Osteocyte (in vitro differentiated cells): ENCODE results near the gene PPP2R2D. TPM values are rescaled to one million over a fixed set of nuclear protein-coding genes. Genes with fewer than 3 reads are reported as not detected.

Source experiments
- DNase-seq: peaks from one replicate; pipeline ENCODE4 v3.0.0; 2021; ENCODE audit warnings: mixed read lengths; ENCODE audit not compliant: unreplicated experiment; ENCODE audit errors: extremely low spot score
- H3K27ac Mint-ChIP-seq: one replicate; pipeline ENCODE4 v1.8.0; 2021; ENCODE audit warnings: mild to moderate bottlenecking, mixed read lengths; ENCODE audit not compliant: unreplicated experiment
- H3K27me3 Mint-ChIP-seq: one replicate; pipeline ENCODE4 v1.8.0; 2021; ENCODE audit warnings: mixed read lengths; ENCODE audit not compliant: unreplicated experiment
- H3K36me3 Mint-ChIP-seq: one replicate; pipeline ENCODE4 v1.8.0; 2021; ENCODE audit warnings: mixed read lengths; ENCODE audit not compliant: unreplicated experiment
- H3K4me1 Mint-ChIP-seq: one replicate; pipeline ENCODE4 v1.8.0; 2021; ENCODE audit warnings: mixed read lengths; ENCODE audit not compliant: unreplicated experiment
- H3K4me3 Mint-ChIP-seq: one replicate; pipeline ENCODE4 v1.8.0; 2021; ENCODE audit warnings: mild to moderate bottlenecking, moderate library complexity, mixed read lengths; ENCODE audit not compliant: unreplicated experiment
- H3K9me3 Mint-ChIP-seq: one replicate; pipeline ENCODE4 v1.8.0; 2021; ENCODE audit warnings: mixed read lengths; ENCODE audit not compliant: unreplicated experiment
- total RNA-seq: library from RNA; stranded (reverse); gene quantifications from 2 replicates; pipeline ENCODE4 v1.2.1, GENCODE V29; 2021
- TF ChIP-seq, protein P1 (sequence below): fragments of 200-600 bp; sonication (generic); IDR thresholded peaks from 2 replicates; pipeline ENCODE4 v1.5.0; 2021; ENCODE audit warnings: antibody characterized with exemption, mild to moderate bottlenecking, moderate library complexity

PPP2R2D gene
- total RNA-seq, 1 donor from 2014 or later, result 28.9 TPM

- peaks cover 24% of the 10 kb centered on the region for H3K36me3 Mint-ChIP-seq
- H3K9me3 Mint-ChIP-seq, result no peaks in the 10 kb centered on the region
- H3K27me3 Mint-ChIP-seq, result no peaks in the 10 kb centered on the region
- TF ChIP-seq, protein P1, sequence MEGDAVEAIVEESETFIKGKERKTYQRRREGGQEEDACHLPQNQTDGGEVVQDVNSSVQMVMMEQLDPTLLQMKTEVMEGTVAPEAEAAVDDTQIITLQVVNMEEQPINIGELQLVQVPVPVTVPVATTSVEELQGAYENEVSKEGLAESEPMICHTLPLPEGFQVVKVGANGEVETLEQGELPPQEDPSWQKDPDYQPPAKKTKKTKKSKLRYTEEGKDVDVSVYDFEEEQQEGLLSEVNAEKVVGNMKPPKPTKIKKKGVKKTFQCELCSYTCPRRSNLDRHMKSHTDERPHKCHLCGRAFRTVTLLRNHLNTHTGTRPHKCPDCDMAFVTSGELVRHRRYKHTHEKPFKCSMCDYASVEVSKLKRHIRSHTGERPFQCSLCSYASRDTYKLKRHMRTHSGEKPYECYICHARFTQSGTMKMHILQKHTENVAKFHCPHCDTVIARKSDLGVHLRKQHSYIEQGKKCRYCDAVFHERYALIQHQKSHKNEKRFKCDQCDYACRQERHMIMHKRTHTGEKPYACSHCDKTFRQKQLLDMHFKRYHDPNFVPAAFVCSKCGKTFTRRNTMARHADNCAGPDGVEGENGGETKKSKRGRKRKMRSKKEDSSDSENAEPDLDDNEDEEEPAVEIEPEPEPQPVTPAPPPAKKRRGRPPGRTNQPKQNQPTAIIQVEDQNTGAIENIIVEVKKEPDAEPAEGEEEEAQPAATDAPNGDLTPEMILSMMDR, result no peak
- no peak overlapping the region for H3K4me3 Mint-ChIP-seq
- H3K4me1 Mint-ChIP-seq, result peaks cover 22% of the 10 kb centered on the region
- no peak for DNase-seq
- H3K27ac Mint-ChIP-seq, result no peak overlapping the region
Observed at GRCh38 chr10:131970946-131971345, 70.1 kb downstream of the PPP2R2D start.

DNA sequence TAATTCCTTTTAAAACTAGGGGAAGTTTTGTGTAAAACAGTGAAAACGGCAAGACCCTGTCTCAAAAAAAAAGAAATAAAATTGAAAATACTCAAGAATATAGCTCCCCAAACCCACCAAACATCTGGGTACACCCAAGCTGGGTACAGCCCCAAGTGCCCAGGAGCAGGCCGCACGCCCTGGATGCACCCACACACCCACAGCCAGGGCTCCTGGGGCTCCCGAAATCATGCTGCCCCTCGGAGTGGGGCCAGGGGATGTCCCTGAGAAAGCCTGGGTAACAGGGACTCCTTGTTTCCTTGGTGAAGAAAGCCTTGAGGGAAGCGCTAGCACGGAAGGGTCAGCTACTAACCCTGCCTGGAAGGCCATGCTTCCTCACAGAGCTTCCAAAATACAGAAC, 70.8 kb downstream of the PPP2R2D start:
- Mint-ChIP-seq H3K36me3 (peaks cover 23% of the 10 kb centered on the region), H3K4me3 (no peak overlapping the region), H3K27me3 (no peaks in the 10 kb centered on the region), H3K9me3 (no peaks in the 10 kb centered on the region), H3K4me1 (peaks cover 22% of the 10 kb centered on the region), H3K27ac (no peak overlapping the region)
- no peak for DNase-seq
- TF ChIP-seq, protein P1, result no peak

GRCh38 chr10:131972474-131973071, 71.8 kb downstream of the PPP2R2D start:
- Mint-ChIP-seq H3K27ac (peak overlapping the region; percentile 48), H3K27me3 (no peaks in the 10 kb centered on the region), H3K9me3 (no peaks in the 10 kb centered on the region), H3K4me1 (peaks cover 22% of the 10 kb centered on the region), H3K36me3 (peaks cover 21% of the 10 kb centered on the region), H3K4me3 (peak overlapping the region; percentile 8)
- DNase-seq, result no peak
- TF ChIP-seq, protein P1, result no peak

GRCh38 chr10:131973160-131973951, 72.5 kb downstream of the PPP2R2D start:
- Mint-ChIP-seq H3K4me1 (peaks cover 22% of the 10 kb centered on the region), H3K4me3 (no peak overlapping the region), H3K9me3 (no peaks in the 10 kb centered on the region), H3K27ac (peak overlapping the region; percentile 48), H3K27me3 (no peaks in the 10 kb centered on the region), H3K36me3 (peaks cover 21% of the 10 kb centered on the region)
- TF ChIP-seq, protein P1, result no peak
- no peak for DNase-seq
